GM06990 (cell line): Measurements from ENCODE around the gene GBX2.

Experiments
- DNase-seq: peaks from one replicate; pipeline ENCODE4 v3.0.0-alpha.2; 2011; ENCODE audit not compliant: insufficient read length; ENCODE audit errors: extremely low read depth
- H3K27me3 ChIP-seq: replicated peaks from 2 replicates; pipeline ENCODE4 v1.6.0; 2011; ENCODE audit warnings: low read length; ENCODE audit not compliant: control insufficient read depth, insufficient read depth
- H3K36me3 ChIP-seq: 2 replicates; pipeline ENCODE4 v1.5.1; 2011; ENCODE audit warnings: low read length; ENCODE audit not compliant: control insufficient read depth, insufficient read depth
- H3K4me3 ChIP-seq: replicated peaks from 2 replicates; pipeline ENCODE4 v1.5.1; 2011; ENCODE audit warnings: low read depth, mild to moderate bottlenecking, control low read depth, low read length
- TF ChIP-seq, protein P1 (sequence below): IDR thresholded peaks from 2 replicates; pipeline ENCODE4 v1.5.1; 2011; ENCODE audit warnings: low read length, control low read depth, mild to moderate bottlenecking, inconsistent platforms; ENCODE audit not compliant: insufficient read depth, poor library complexity, severe bottlenecking

The GBX2 gene

GRCh38 chr2:236196366-236196765 is 28.2 kb upstream of the GBX2 start:
- TF ChIP-seq, protein P1, sequence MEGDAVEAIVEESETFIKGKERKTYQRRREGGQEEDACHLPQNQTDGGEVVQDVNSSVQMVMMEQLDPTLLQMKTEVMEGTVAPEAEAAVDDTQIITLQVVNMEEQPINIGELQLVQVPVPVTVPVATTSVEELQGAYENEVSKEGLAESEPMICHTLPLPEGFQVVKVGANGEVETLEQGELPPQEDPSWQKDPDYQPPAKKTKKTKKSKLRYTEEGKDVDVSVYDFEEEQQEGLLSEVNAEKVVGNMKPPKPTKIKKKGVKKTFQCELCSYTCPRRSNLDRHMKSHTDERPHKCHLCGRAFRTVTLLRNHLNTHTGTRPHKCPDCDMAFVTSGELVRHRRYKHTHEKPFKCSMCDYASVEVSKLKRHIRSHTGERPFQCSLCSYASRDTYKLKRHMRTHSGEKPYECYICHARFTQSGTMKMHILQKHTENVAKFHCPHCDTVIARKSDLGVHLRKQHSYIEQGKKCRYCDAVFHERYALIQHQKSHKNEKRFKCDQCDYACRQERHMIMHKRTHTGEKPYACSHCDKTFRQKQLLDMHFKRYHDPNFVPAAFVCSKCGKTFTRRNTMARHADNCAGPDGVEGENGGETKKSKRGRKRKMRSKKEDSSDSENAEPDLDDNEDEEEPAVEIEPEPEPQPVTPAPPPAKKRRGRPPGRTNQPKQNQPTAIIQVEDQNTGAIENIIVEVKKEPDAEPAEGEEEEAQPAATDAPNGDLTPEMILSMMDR = no peak
- Histone ChIP-seq H3K4me3 (no peak overlapping the region), H3K27me3 (no peaks in the 10 kb centered on the region), H3K36me3 (no peaks in the 10 kb centered on the region)
- no peak for DNase-seq

DNA sequence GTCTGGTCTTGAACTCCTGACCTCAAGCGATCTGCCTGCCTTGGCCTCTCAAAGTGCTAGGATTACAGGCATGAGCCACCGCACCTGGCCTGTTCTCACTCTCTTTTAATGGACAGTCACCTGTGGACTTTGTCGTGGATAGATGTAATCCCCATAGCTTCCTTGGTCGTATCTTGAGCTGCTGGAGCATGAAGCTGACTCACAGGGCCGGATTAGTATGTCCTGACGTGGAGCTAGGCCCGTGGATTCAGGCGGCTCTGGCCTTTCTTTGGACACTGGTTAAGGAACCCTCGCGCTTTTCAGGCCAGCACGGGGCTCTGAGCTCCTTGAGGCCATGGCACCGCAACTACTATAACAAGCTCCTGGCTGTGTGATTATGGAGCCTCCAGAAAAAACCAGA is 27.5 kb upstream of the GBX2 start:
- Histone ChIP-seq H3K27me3 (no peaks in the 10 kb centered on the region), H3K36me3 (no peaks in the 10 kb centered on the region), H3K4me3 (no peak overlapping the region)
- no peak for DNase-seq
- TF ChIP-seq, protein P1 = no peak

DNA sequence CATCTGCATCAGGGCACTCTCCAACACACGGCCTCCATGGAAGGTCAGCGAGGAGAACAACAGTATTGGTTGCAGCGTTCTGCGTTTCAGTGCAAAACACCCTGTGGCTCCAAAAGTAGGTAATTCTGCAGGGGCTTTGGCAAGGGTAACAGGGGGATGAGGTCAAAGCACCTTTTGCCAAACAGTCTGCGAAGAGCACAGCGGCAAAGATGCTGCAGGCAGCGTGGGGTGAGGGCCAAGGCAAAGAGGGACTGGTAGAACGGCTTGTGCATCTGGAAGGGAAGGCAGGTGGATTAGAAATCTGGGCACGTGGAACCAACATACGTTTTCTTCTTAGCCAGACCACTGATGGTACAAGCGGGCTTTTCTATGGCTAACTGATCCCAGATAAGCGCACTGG is 26.6 kb upstream of the GBX2 start:
- Histone ChIP-seq H3K4me3 (no peak overlapping the region), H3K27me3 (no peaks in the 10 kb centered on the region), H3K36me3 (no peaks in the 10 kb centered on the region)
- TF ChIP-seq, protein P1 = no peak
- DNase-seq = no peak

DNA sequence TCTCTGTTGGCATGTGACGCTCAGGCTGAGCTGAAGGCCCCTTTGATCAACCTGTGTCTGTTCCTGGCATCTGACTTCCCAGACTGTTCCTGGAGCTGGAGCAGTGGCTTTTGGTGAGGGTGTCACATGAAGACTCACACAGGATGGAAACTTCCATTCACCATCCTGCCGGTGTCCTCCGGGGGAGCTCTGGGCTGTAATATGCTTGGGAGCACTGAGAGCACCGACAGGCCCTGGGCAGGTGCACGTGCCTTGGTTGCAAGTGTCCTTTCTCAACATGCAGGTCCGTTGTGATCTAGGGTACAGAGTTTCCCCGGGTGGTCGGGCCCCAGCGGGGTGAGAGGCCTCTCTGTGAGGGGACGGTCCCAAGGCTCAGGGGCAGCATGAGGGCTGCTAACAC is 24.8 kb upstream of the GBX2 start:
- no peaks in the 10 kb centered on the region for H3K36me3 ChIP-seq
- no peak for DNase-seq
- no peaks in the 10 kb centered on the region for H3K27me3 ChIP-seq
- TF ChIP-seq, protein P1 = no peak
- H3K4me3 ChIP-seq = no peak overlapping the region

DNA sequence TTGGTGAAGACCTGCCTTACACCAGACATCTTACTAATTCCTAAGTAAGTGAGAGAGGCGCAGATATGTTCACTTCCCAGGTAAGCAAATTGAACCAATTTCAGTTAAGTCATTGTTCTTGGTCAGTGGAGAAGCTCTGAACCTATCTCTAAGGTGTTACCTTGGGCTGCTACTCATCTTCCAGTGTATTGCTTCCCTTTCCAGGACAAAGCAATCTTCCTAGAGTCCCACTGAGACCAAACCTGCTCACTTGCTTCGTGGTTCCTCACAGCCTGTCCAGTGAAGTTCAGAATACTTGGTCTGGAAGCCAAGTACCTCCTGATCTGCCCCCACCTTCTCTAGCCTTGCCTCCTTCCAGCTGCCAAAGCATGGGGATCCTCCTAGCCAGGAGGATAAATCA is 22.5 kb upstream of the GBX2 start:
- Histone ChIP-seq H3K27me3 (no peaks in the 10 kb centered on the region), H3K4me3 (no peak overlapping the region), H3K36me3 (no peaks in the 10 kb centered on the region)
- DNase-seq = no peak
- TF ChIP-seq, protein P1 = no peak

DNA sequence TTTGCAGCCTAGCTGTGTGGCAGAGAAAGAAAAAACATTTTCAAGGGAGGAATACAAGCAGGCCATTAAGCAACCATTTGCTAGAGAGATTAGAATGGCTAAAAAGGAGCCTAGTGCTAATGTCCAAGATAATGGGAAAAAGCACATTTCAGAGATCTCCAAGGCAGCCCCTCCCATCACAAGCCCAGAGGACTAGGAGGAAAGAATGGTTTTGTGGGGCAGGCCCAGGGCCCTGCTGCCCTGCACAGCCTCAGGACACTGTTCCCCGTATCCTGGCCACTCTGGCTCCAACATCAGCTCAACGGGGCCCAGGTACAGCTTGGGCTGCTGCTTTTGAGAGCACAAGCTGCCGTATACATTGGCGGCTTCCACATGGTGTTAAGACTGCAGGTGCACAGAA is 16.5 kb upstream of the GBX2 start:
- no peaks in the 10 kb centered on the region; the same call in 1 of the 2 replicates for H3K27me3 ChIP-seq
- no peaks in the 10 kb centered on the region for H3K36me3 ChIP-seq
- DNase-seq = no peak
- TF ChIP-seq, protein P1 = no peak
- H3K4me3 ChIP-seq = no peak overlapping the region
